Inflammatory macrophage treated with lipopolysaccharide for 4 hours (primary cell): ENCODE measurements around the gene SYCP1.
"Not testable (repeated sequence)": the region's sequence is repeated elsewhere in the genome, so short reads cannot be mapped to it uniquely, and the experiment has no call there.

Experiments used
- DNase-seq: peaks from one replicate; pipeline ENCODE4 v3.0.0-alpha.2; 2020

SYCP1 gene

DNA sequence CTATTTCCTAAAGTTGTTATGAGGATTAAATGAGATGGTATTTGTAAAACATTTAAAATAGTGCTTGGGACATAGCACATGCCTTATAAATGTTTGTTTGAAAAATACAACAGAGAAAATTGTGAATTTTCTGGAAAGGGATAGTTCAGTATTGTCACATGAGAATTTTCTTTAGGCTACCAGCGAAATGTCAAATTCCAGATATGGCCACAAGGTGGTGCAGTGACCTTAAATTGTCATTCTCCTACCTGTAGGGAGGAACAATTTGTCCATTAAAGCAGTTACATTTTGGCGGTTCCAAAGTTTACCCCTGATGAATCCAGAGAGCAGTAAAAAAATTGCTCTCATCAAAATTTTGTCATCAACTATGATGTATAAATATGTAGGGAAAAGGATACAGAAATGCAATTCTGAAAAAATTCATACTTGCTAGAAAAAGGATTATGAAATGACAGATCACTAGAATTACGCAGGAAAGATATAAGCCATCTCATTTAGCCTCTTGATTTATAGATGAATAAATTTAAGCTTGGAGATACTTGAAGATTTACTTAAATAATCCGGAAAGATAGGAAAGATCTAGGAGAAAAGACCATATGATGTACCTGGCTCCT is 124.7 kb downstream of the SYCP1 start:
- DNase-seq: peak; percentile 54

DNA sequence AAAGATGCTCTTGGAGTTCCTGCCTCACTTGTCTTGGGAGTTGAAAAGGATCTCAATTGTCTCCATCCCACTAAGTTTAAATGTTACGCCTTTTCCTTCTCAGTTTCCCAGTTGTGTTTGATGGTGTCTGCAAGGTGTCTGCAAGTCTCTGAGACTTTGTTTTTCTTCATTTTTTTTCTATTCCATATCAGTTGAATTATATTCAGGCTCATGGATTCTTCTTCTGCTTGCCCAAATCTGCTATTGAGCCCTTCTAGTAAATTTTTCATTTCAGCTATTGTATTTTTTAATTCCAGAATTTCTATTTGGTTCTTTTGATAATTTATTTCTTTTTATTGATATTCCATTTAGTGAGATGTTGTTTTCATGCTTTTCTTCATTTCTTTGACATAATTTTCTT is 127.6 kb downstream of the SYCP1 start:
- no peak for DNase-seq

DNA sequence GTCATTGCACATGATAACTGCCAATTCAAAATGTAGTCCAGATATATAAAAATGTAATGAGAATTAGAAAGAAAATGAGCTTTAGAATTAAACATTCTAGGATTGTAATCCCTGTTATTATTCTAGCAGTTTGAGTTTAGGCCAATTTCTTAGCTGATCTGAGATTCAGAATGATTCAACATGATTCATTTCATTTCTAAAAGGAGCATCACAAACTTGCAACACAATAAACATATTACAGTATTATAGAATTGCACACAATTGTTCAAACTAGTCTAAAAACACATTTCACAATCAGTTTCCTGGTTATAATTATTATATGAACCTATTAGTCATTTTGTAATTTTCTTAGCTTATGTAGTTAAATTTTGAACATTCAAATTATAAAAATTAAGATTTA is 131.6 kb downstream of the SYCP1 start:
- DNase-seq: no peak

DNA sequence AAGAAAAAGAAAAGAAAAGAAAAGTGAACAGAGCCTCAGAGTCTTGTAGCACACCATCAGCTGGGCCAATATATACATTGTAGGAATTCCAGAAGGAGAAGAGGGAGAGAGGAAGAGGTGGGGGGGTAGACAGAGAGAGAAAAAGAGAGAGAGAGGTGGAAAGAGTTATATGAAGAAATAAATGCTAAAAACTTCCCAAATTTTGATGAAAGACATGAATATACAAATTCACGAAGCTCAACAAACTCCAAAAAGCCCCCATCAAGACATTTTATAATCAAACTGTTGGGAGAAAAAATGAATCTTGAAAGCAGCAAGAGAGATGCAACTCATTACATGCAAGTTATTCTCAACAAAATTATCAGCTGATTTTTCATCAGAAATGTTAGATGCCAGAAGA is 133.4 kb downstream of the SYCP1 start:
- DNase-seq: no peak

DNA sequence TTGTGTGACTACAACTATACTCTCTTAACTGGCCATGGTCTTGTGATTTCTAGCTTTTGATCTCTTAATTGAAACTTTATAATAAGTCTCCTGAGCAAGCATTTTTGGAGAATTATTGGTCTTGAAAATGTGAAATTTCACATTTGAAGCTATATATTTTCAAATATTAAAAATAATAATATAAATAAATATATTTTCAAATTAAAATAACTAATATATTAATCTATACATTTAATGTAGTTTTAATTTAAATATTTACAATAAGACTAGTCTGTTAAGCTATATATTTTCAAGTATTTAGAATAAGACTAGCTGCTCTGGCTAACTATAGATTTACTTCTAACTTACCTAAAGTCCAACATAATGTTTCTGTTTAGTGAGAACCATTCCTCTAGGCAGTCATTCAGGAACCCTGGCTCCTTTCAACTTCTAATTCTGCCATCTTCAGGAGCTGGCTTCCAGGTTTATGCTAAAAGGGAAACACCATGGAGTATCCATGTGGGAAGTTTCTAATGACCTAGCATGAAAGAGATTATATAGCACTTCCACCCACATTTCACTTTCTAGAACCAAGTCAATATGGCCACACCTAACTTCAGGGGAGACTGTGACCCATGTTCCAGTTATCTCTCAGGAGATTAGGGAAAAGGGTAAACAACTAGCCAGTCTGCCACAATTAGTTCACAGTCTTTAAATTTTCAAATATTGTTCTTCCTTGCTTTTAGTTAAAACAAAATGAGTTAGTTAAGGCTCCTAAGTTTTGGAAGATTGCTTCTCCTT is 143.0 kb downstream of the SYCP1 start:
- no peak for DNase-seq

DNA sequence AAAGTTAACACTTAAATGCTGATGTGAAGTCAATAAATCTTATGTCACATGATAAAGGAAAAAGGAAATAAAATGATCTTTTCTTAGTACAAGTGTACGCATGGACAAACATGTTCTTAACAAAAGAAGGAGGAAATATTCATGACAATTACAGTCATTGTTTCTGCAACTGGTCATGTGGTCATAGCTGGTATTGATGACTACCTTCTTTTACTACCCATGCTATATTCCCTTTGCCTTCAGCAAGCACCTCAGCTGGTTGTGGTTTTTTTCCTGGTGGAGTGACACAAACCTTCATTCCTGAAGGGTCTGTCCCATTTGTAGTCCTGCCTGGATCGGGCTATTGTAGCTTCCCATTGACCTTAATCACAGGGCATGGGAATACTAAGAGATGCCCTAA is 151.5 kb downstream of the SYCP1 start:
- DNase-seq: no peak

DNA sequence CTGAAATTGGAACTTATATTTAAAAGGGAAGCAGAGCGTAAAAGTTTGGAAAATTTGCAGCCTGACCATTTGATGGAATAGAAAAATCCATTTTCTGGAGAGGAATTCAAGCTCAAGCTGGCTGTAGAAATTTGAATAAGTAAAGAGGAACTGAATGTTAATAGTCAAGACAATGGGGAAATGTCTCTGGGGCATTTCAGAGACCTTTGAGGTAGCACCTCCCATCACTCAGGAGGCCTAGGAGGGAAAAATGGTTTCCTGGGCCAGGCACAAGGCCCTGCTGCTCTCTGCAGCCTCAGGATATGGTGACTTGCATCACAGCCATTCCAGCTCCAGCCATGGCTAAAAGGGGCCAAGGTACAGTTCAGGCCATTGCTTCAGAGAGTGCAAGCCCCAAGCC is 157.3 kb downstream of the SYCP1 start:
- peak; percentile 2 for DNase-seq

DNA sequence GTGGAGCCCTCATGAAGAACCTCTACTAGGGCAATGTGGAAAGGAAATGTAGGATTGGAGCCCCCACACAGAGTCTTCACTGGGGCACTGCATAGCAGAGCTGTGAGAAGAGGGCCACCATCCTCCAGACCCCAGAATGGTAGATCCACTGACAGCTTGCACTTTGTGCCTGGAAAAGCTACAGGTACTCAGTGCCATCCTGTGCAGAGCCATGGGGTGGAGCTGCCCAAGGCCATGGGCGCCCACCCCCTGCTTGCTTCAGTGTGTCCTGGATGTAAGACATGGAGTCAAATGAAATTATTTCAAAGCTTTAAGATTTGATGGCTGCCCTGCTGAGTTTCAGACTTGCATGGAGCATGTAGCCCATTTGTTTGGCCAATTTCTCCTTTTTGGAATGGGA is 157.8 kb downstream of the SYCP1 start:
- DNase-seq: no peak

DNA sequence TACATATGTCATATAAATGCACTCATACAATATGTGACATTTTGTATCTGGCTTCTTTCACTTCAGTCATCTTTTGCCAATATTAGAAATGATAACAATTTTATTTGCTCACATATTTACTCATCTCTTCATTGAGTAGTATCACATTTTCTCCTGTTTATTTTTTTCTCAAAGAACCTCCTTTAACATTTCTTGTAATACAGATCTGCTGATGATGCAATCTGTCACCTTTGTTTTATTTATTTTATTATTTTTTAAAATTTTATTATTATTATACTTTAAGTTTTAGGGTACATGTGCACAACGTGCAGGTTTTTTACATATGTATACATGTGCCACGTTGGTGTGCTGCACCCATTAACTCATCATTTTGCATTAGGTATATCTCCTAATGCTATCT is 159.1 kb downstream of the SYCP1 start:
- DNase-seq: no peak

DNA sequence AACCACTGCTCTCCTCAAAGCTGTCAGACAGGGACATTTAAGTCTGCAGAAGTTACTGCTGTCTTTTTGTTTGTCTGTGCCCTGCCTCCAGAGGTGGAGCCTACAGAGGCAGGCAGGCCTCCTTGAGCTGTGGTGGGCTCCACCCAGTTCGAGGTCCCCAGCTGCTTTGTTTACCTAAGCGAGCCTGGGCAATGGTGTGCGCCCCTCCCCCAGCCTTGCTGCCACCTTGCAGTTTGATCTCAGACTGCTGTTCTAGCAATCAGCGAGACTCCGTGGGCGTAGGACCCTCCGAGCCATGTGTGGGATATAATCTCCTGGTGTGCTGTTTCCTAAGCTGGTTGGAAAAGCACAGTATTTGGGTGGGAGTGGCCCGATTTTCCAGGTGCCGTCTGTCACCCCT is 164.9 kb downstream of the SYCP1 start:
- not testable (repeated sequence) for DNase-seq

DNA sequence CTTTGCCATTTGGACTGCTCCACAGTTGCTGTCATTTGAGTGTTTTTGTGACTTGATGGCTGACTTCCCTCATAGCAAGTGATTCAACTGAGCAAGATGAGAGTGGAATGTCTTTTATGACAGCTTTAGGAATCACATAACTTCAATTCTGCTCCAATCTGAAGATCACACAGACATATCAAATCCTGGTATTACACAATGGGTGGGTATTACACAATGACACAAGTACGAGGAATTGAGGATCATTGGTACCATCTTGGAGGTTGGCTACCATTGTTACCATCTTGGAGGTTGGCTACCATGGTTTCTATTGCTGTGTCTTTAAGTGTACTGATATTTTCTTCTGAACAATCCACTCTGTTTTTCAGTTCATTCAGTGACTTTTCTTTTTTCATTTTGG is 166.5 kb downstream of the SYCP1 start:
- no peak for DNase-seq

DNA sequence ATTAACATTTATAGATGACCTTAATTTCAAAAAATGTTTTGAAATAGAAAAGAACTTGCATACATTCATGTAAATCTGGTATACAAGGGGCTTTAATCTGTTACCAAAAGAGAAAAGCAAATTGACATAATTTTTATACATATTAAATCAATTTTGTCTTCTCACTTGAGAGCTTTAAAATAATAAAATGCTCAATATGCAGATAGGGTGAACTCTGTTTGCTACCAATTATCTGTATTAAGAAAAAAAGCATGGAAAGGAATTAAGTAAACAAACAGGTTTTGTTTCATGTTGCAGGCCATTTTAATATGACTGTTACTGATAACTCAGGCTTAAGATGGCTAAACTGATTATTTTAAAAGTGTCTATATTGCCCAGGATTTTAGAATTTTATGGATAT is 168.9 kb downstream of the SYCP1 start:
- DNase-seq: no peak

DNA sequence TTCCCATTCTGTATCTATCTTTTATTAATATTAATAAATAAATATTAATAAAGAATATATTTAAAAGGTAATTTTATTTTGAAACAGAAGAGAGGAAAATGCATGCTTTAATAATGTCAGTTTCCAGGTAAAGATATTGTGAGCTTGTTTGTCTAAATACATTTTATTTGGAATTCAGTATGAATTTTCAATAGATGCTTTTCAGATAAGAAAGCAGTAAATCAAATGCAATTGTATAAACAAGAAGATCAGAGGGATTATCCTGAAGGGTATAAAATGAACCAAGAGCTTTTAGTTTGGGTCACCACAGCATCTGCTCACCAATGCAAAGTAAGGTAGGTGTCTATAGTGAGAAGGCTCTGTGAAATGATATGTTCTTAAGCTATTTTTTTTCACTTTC is 174.9 kb downstream of the SYCP1 start, which contains the start of gene TSHB:
TSS of gene TSHB (plus strand) at position 301 of the 400 bp plus-strand sequence. CDS start 3,537 bp downstream, outside the sequence.
- DNase-seq: no peak

DNA sequence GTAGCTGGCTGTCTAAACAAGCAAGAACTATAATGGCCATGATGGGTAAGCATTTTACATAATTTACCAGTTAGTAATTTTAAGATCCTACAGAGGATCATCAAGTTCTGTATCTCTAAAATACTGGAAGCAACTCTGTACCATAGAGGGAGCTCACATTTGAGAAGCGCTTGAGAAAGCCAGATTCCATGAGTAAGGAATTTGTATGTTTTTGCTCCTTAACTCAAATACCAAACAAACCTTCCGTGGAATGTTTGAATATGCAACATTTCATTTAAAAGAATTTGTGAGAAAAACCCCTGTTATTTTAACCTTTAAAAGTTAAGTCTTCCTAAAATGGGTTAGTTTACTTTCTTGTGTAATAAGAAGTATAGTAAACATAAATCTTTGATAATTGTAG is 176.9 kb downstream of the SYCP1 start:
- DNase-seq: no peak

DNA sequence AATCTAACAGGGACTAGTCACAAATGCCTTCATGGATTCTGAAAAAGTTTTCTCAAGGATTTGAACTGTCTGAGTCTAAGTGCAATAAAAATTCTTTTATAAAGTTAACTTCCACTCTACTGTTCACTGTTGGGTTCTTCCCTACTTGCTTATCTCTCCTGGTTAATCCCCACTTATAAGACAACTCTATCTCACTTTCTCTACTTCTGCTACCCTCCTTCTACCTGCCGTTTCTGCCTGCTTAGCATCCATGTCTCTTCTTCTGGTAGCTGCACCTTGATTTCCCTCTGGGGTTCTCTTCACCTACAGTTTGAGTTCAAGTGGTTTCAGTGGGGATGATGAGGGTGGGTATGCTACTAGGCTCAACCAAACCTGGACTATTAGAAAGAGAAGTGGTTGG is 181.0 kb downstream of the SYCP1 start:
- no peak for DNase-seq

DNA sequence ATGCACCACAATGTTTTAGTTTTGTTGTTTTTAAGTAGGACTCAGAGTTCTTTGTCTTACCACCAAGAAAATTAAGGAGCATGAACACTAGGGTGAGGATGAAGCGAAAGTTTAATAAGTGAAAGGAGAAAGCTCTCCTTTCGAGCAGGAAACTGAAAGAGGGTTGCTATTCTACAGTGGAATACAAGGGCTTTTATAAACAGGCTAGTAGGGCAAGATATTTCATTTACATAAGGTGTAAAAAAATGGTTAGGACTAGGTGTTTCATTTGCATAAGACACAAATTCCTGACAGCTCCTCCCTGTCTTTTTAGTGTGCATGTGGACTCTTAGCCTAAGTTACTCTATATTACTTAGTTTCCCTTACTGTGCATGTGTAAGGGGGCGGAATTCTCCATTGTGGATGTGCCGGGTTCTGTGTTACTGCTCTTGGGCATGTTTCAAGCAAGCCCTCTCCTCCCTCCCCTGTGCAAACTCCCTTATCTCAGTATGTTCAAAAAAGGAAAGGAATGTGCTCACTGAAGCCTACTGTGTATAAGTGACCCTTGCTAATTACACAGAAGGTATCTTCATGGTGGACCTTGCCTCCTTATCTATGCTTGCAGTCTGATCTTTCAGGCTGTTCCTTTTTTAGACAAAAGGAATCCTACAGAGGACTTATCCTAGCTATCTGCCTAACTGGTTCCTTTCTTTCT is 182.3 kb downstream of the SYCP1 start:
- no peak for DNase-seq

DNA sequence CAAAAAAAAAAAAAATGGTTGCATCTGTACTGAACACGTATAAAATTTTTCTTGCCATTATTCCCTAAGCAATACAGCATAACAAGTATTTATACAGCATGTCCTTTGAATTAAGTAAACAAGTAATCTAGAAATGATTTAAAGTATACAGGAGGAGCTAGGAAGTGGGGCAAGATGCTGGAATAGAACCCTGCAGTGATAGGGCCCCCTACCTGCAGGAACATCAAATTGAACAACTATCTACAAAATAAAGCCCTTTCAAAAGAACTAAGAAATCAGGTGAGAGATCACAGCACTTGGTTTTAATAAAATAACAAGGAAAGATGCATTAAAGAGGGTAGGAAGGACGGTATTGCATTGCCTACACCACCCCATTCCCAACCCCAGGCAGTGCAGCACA is 185.8 kb downstream of the SYCP1 start:
- DNase-seq: no peak

DNA sequence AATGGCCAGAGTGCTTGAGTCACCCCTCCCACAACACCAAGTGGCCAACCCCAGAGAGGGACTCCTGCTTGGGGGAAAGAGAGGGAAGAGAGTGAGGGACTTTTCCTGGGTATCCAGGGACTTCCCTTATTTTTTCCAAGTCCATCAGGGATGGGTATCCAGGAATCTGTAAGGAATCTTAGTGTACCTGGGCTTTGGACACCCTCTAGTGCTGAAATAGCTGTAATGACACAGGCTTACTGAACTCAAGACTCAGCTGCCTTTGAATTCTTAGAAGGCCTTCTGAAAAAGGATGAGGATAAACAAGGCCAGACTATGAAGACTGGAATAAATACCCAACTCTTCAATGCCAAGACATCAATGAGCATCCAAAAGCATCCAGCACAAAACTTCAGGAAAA is 187.0 kb downstream of the SYCP1 start:
- no peak for DNase-seq
